HG03571 (cell line): ENCODE results near the gene DNAJC15.

ENCODE experiments used
- ATAC-seq: cut with Tn5 transposase; IDR thresholded peaks from one replicate; pipeline ENCODE4 v1.9.1; 2021; ENCODE audit not compliant: unreplicated experiment

DNAJC15 gene

GRCh38 chr13:43150369-43151207 lies 127.2 kb downstream of the DNAJC15 start:
- no peak for ATAC-seq

- ATAC-seq = no peak
Observed at GRCh38 chr13:43153436-43154090, 130.2 kb downstream of the DNAJC15 start.

DNA sequence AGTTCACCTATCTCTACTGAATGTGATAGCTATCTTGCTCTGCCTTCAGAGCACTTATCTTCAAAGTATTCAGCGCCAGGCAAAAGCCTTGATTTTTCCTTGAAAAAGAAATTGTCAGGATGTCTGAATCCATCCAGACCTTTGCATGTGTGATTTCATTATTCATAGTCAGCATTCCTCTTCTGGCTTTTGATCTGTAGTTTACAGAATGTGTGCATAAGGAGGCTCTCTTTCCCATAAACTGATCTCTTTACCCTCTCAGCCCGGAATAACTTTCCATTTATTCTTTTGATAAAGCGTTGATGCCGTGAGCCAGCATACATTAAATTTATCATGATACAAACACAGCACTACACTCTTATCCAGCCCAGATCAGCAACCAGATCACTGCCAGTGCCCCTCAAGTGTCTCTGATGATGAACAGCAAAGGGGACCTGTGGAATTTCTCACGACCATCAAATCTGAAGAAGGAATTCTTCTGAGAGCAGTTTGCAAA lies 130.8 kb downstream of the DNAJC15 start:
- ATAC-seq = no peak

- ATAC-seq = no peak
Observed at GRCh38 chr13:43154839-43155238, 131.5 kb downstream of the DNAJC15 start.

- no peak for ATAC-seq
Observed at GRCh38 chr13:43156916-43157315, 133.5 kb downstream of the DNAJC15 start.

GRCh38 chr13:43157796-43158195 lies 134.4 kb downstream of the DNAJC15 start:
- ATAC-seq = no peak

DNA sequence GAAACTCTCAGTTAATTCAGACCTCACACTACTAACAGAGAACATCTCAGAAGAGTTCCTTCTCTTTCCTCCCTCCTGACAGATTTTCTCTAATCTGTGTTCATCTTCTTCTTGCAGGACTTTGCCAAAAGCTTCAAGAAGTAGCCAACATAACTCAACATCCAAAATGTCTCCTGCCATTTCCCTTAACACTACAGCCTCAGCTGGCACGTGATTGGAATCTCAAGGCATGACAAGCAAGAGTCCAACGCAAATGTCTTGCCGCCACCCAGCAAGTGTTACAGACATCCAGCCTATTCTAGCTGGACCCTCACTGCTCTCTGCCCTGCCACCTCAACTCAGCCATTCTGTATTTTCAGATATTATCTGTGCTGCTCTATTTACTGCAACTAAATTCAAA lies 135.1 kb downstream of the DNAJC15 start:
- no peak for ATAC-seq

DNA sequence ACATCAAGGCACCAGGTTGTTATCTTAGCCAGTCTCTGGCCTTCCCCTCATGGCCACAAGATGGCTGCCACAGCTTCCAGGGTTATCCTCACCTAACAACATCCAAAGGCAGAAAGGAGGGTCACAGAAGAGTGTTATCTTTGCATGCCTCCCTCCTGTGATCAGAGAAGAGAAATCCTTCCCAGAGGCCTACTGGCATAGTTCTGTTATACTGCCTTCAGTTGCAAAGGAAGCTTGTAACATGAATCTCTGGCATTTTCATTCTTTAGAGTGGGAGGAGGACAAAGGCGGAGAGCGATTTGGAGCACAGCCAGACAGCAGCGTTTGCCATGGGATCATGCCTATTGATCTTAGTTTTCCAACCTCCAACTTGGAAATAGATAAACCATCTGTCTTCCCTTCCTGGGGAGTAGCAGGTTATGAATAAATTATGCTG lies 135.7 kb downstream of the DNAJC15 start:
- no peak for ATAC-seq
